Measurements from ENCODE around the gene TSPYL2. TPM values are rescaled to one million over a fixed set of nuclear protein-coding genes. Genes with fewer than 3 reads are reported as not detected.
A peak's percentile ranks its signal among the peaks of the same experiment; 100 is the strongest.

The TSPYL2 gene
- 10 to 100 TPM; 19.3 to 29.5 TPM for total RNA-seq

- peak within 1 kb of the TSS; percentile 87 for H3K4me3 Mint-ChIP-seq
- H3K27me3 Mint-ChIP-seq, result no peaks in the 10 kb centered on the region
These were observed at the start of gene TSPYL2 for GRCh38 chrX:53081925-53082772. TSS of gene TSPYL2 (plus strand) at chrX:53082367. CDS start at chrX:53082499, 132 bp downstream.

GRCh38 chrX:53036149-53036548 is 46.0 kb upstream of the TSPYL2 start:
- no peak for DNase-seq
- Mint-ChIP-seq H3K4me3 (no peak overlapping the region), H3K36me3 (no peaks in the 10 kb centered on the region), H3K4me1 (no peaks in the 10 kb centered on the region), H3K27ac (no peak overlapping the region), H3K27me3 (peaks cover 11% of the 10 kb centered on the region), H3K9me3 (ENCODE audit: low read depth) (no peaks in the 10 kb centered on the region)
- CTCF ChIA-PET, result no interaction called here
- no peak for ATAC-seq

More at GRCh38 chrX:53081925-53082772, at the start of gene TSPYL2:
- Mint-ChIP-seq H3K27ac (peak within 1 kb of the TSS; percentile 96), H3K4me1 (peaks cover 41% of the 10 kb centered on the region), H3K36me3 (peaks cover 18% of the 10 kb centered on the region), H3K9me3 (ENCODE audit: low read depth) (no peaks in the 10 kb centered on the region)
- peak; percentile 87 for ATAC-seq
- CTCF ChIA-PET, result interaction anchor here (1.7 kb wide), 1 partner anchor 10 kb away, joined by 9 read pairs; no protein-coding TSS in a partner anchor
- DNase-seq, result peak; percentile 95

GRCh38 chrX:53039236-53039635 is 42.9 kb upstream of the TSPYL2 start:
- Mint-ChIP-seq H3K27ac (no peak overlapping the region), H3K9me3 (ENCODE audit: low read depth) (no peaks in the 10 kb centered on the region), H3K4me1 (no peaks in the 10 kb centered on the region), H3K4me3 (no peak overlapping the region), H3K27me3 (peaks cover 5% of the 10 kb centered on the region), H3K36me3 (no peaks in the 10 kb centered on the region)
- DNase-seq (no peak), ATAC-seq (no peak)
- CTCF ChIA-PET, result no interaction called here

GRCh38 chrX:53044995-53045394 is 37.2 kb upstream of the TSPYL2 start:
- Mint-ChIP-seq H3K36me3 (no peaks in the 10 kb centered on the region), H3K4me1 (no peaks in the 10 kb centered on the region), H3K27me3 (peaks cover 6% of the 10 kb centered on the region), H3K4me3 (no peak overlapping the region), H3K9me3 (ENCODE audit: low read depth) (no peaks in the 10 kb centered on the region), H3K27ac (no peak overlapping the region)
- ATAC-seq (no peak), DNase-seq (no peak)
- CTCF ChIA-PET, result no interaction called here

- ATAC-seq (no peak), DNase-seq (no peak)
- Mint-ChIP-seq H3K36me3 (no peaks in the 10 kb centered on the region), H3K9me3 (ENCODE audit: low read depth) (no peaks in the 10 kb centered on the region), H3K27ac (no peak overlapping the region), H3K4me3 (no peak overlapping the region), H3K27me3 (peaks cover 6% of the 10 kb centered on the region), H3K4me1 (no peaks in the 10 kb centered on the region)
- CTCF ChIA-PET, result interaction anchor here (0.6 kb wide), 1 partner anchor 46 kb away, joined by 3 read pairs; no protein-coding TSS in a partner anchor
These were observed 34.9 kb upstream of the TSPYL2 start for GRCh38 chrX:53047228-53047627.

- Mint-ChIP-seq H3K4me3 (no peak within 1 kb of the TSS), H3K9me3 (ENCODE audit: low read depth) (no peaks in the 10 kb centered on the region), H3K27ac (no peak within 1 kb of the TSS), H3K4me1 (no peaks in the 10 kb centered on the region), H3K27me3 (peaks cover 6% of the 10 kb centered on the region), H3K36me3 (no peaks in the 10 kb centered on the region)
- CTCF ChIA-PET, result no interaction called here
- ATAC-seq (no peak), DNase-seq (no peak)
These were observed 33.7 kb upstream of the TSPYL2 start, which contains the start of gene GPR173 for GRCh38 chrX:53048169-53049126. TSS of gene GPR173 (plus strand) at chrX:53048789. CDS start at chrX:53076622, 27,833 bp downstream.

- Mint-ChIP-seq H3K27ac (no peak overlapping the region), H3K27me3 (peaks cover 6% of the 10 kb centered on the region), H3K4me1 (peaks cover 3% of the 10 kb centered on the region), H3K9me3 (ENCODE audit: low read depth) (no peaks in the 10 kb centered on the region), H3K36me3 (no peaks in the 10 kb centered on the region), H3K4me3 (no peak overlapping the region)
- ATAC-seq (no peak), DNase-seq (no peak)
- CTCF ChIA-PET, result no interaction called here
These were observed 33.0 kb upstream of the TSPYL2 start for GRCh38 chrX:53049127-53049517.

GRCh38 chrX:53050841-53051240 is 31.3 kb upstream of the TSPYL2 start:
- Mint-ChIP-seq H3K27ac (no peak overlapping the region), H3K36me3 (no peaks in the 10 kb centered on the region)
- no peak for DNase-seq

GRCh38 chrX:53055244-53055849 is 26.8 kb upstream of the TSPYL2 start:
- no peaks in the 10 kb centered on the region for H3K36me3 Mint-ChIP-seq
- ATAC-seq, result no peak
- DNase-seq, result no peak
- H3K9me3 Mint-ChIP-seq (ENCODE audit: low read depth), result no peaks in the 10 kb centered on the region
- no peak overlapping the region for H3K27ac Mint-ChIP-seq
- no peak overlapping the region for H3K4me3 Mint-ChIP-seq
- peaks cover 3% of the 10 kb centered on the region for H3K4me1 Mint-ChIP-seq
- H3K27me3 Mint-ChIP-seq, result no peaks in the 10 kb centered on the region
- CTCF ChIA-PET, result no interaction called here

More at GRCh38 chrX:53050841-53051240, 31.3 kb upstream of the TSPYL2 start:
- H3K4me1 Mint-ChIP-seq, result peaks cover 3% of the 10 kb centered on the region
- no peaks in the 10 kb centered on the region for H3K9me3 Mint-ChIP-seq (ENCODE audit: low read depth)
- H3K27me3 Mint-ChIP-seq, result peaks cover 6% of the 10 kb centered on the region
- CTCF ChIA-PET, result no interaction called here
- no peak overlapping the region for H3K4me3 Mint-ChIP-seq
- no peak for ATAC-seq

- Mint-ChIP-seq H3K4me3 (no peak overlapping the region), H3K9me3 (ENCODE audit: low read depth) (no peaks in the 10 kb centered on the region), H3K36me3 (no peaks in the 10 kb centered on the region), H3K27ac (no peak overlapping the region), H3K27me3 (no peaks in the 10 kb centered on the region), H3K4me1 (peaks cover 3% of the 10 kb centered on the region)
- CTCF ChIA-PET, result no interaction called here
- DNase-seq (no peak), ATAC-seq (no peak)
These were observed 25.9 kb upstream of the TSPYL2 start for GRCh38 chrX:53056292-53056691.

GRCh38 chrX:53065104-53065503 is 17.1 kb upstream of the TSPYL2 start:
- Mint-ChIP-seq H3K27me3 (peaks cover 7% of the 10 kb centered on the region), H3K4me3 (no peak overlapping the region), H3K36me3 (no peaks in the 10 kb centered on the region), H3K27ac (no peak overlapping the region), H3K9me3 (ENCODE audit: low read depth) (no peaks in the 10 kb centered on the region), H3K4me1 (no peaks in the 10 kb centered on the region)
- CTCF ChIA-PET, result no interaction called here
- ATAC-seq, result no peak
- DNase-seq, result no peak

- no peak overlapping the region for H3K4me3 Mint-ChIP-seq
- no peak for ATAC-seq
- no peak for DNase-seq
- no peaks in the 10 kb centered on the region for H3K9me3 Mint-ChIP-seq (ENCODE audit: low read depth)
- peaks cover 16% of the 10 kb centered on the region for H3K4me1 Mint-ChIP-seq
- H3K27me3 Mint-ChIP-seq, result peaks cover 4% of the 10 kb centered on the region
- no peaks in the 10 kb centered on the region for H3K36me3 Mint-ChIP-seq
- CTCF ChIA-PET, result no interaction called here
- H3K27ac Mint-ChIP-seq, result no peak overlapping the region
These were observed 11.1 kb upstream of the TSPYL2 start for GRCh38 chrX:53071064-53071463.
